HG03045 (cell line): ENCODE data around the gene RGS2.

ENCODE experiments used
- ATAC-seq: cut with Tn5 transposase; IDR thresholded peaks from one replicate; pipeline ENCODE4 v1.9.1; 2021; ENCODE audit warnings: mild to moderate bottlenecking, moderate library complexity; ENCODE audit not compliant: unreplicated experiment

Gene RGS2

GRCh38 chr1:192826791-192827546 is 18.1 kb downstream of the RGS2 start:
- ATAC-seq: no peak

GRCh38 chr1:192830595-192831246 is 21.9 kb downstream of the RGS2 start:
- no peak for ATAC-seq

GRCh38 chr1:192831706-192832355 is 23.0 kb downstream of the RGS2 start:
- ATAC-seq: no peak

GRCh38 chr1:192832492-192832891 is 23.7 kb downstream of the RGS2 start:
- no peak for ATAC-seq

- no peak for ATAC-seq
Measured at GRCh38 chr1:192835116-192835515, 26.3 kb downstream of the RGS2 start.

- no peak for ATAC-seq
Measured at GRCh38 chr1:192839162-192840066, 30.6 kb downstream of the RGS2 start.

- ATAC-seq: no peak
Measured at GRCh38 chr1:192844360-192844759, 35.5 kb downstream of the RGS2 start.

- no peak for ATAC-seq
Measured at GRCh38 chr1:192846950-192847349, 38.1 kb downstream of the RGS2 start.

- no peak for ATAC-seq
Measured at GRCh38 chr1:192849011-192849410, 40.2 kb downstream of the RGS2 start.

- ATAC-seq: no peak
Measured at GRCh38 chr1:192849442-192849841, 40.6 kb downstream of the RGS2 start.

- no peak for ATAC-seq
Measured at GRCh38 chr1:192852001-192852947, 43.4 kb downstream of the RGS2 start.

- ATAC-seq: no peak
Measured at GRCh38 chr1:192858456-192858855, 49.6 kb downstream of the RGS2 start.

GRCh38 chr1:192859808-192860207 is 51.0 kb downstream of the RGS2 start:
- no peak for ATAC-seq

- ATAC-seq: no peak
Measured at GRCh38 chr1:192860478-192861185, 51.8 kb downstream of the RGS2 start.

- no peak for ATAC-seq
Measured at GRCh38 chr1:192861860-192862259, 53.0 kb downstream of the RGS2 start.
